GM21367 (cell line): ENCODE measurements around the gene MS4A15.
"Not testable (repeated sequence)": the region's sequence is repeated elsewhere in the genome, so short reads cannot be mapped to it uniquely, and the experiment has no call there.

Experiments
- ATAC-seq: cut with Tn5 transposase; IDR thresholded peaks from one replicate; pipeline ENCODE4 v1.9.1; 2021; ENCODE audit not compliant: unreplicated experiment

MS4A15 gene

DNA sequence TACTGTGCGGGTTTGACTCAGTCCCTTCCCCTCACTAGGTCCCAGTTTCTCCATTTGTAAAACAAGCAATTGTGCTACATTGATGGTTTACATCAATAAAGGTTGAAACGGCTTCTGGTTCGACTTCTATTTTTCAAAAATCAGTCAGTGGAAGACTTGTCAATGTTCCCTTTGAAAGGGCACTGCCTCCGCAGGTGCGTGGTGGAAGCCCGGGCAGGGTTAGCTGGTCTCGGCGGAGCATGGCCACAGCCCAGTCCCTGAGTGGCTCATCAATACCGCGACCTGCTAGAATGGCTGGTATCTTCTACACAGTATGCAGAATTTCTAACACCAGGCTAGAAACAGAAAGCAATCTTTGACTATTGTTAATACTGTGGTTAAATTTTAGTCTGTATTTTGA is 44.5 kb downstream of the MS4A15 start:
- ATAC-seq: no peak

GRCh38 chr11:60803273-60803936 is 46.7 kb downstream of the MS4A15 start:
- ATAC-seq: no peak

- no peak for ATAC-seq
Observed at GRCh38 chr11:60809249-60809648, 52.6 kb downstream of the MS4A15 start.

DNA sequence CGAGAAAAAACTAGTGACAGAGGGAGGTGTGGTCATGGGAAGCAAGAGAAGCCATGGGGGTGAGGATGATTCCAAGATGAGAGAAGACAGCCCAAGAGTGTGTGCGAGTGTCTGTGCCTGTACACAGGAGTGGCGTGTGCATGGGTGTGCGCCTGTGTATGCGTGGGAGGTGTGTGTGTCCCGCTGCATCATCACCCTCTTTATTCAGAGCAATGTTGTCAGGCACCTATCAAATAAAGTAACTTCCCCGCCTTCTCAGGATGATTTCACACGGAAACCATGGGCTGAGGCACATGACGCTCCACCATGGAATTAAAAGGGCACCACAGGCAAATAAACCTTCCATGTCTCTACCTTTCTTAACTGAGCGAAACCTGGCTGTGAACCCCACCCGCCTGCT is 53.0 kb downstream of the MS4A15 start:
- no peak for ATAC-seq

GRCh38 chr11:60810151-60810550 is 53.5 kb downstream of the MS4A15 start:
- ATAC-seq: no peak

DNA sequence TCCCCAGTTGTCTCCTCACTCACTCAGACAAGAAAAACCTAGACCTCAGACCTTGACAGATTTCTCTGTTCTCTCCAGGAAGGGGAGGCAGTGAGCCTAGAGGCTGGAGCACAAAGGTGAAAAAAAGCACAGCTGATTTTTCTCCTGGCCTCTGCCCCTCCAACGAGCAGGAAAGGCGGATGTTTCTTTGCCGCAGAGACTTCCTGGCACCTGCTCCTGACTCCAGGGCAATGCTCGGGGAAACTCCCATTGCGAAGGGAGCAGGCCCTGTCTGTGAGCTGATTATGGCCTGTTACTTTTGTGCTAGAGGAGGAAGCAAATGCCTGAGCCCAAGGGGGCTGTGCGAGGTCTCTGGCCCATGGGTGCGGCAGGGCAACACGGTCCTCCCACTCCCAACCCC is 53.9 kb downstream of the MS4A15 start:
- ATAC-seq: no peak

DNA sequence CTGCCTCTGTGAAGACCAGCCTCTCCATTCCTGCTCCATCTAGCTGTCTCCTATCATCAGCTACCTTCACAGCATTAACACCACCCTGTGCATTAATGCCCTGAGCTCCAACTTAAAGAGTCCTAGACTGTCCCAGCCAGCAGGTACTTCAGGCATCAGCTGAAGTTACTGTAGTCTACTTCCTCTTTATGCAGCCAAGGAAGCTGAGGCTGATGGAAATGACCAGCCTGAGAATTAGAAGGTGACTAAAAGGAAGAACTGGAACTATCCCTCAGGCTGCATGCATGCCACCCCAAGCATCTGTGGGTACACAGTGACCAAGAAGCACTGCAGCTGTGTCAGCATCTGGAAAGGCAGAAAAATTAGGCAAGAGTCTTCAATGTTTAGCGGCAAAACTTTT is 56.7 kb downstream of the MS4A15 start:
- no peak for ATAC-seq

DNA sequence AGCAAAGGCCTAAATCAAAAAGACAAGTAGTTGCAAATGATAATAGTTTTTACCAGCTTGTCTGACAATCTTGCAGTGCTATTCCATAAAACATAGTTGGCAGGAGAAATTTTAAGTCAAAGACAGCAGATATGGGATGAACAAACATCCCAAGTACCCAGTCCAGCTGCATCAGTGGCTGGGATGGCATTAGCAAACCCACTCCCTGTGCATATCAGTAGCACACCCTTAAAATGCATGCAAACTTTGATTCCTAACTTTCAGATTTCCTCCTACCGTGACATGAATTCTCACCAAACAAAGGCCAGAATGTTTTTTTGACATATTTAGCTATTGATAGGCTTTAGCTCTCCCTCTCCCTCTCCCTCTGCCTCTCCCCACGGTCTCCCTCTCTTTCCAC is 57.4 kb downstream of the MS4A15 start:
- no peak for ATAC-seq

DNA sequence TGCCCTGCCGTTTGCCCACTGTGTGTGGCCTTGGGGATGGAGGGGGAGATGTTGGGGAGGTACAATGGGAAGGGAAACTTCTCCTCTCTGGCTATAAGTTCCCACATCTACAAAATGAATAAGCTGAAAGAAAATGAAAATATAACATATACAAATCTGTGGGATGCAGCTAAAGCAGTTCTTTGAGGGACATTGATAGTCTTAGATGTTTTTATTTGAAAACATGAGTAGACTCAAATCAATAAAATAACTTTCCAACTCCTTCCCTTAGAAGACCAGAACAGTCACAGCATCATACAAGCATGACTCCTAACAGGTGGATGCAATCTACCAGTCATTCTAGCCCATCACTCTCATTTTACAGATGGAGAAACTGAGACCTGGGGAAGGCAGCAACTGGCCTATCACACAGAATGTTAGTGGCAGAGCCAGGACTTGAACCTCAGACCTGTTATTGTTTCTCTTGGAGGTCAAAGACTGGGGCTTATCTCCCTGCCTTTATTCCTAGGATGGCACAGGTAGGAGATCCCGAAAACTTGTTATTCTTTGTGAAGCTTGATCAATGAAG is 60.0 kb downstream of the MS4A15 start:
- no peak for ATAC-seq

DNA sequence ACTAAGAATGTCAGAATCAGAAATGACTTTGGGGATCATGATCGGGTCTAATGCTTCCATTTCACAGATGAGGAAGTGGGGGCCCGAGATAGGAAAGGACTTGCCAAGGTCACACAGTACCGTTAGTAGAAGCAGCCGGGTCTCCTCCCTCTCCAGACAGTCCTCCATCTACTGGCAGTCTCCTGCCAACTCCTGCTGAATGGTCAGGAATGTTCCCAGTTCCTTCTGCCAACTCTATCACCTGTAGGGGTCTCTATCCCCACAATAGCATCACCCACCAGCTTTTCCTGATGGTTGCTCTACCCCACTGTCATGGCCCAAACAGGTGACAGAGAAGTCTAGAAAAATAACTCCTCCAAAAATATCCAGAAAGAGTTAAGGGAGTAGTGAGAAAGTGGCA is 61.4 kb downstream of the MS4A15 start:
- ATAC-seq: no peak

- ATAC-seq: no peak
Observed at GRCh38 chr11:60821827-60822599, 65.3 kb downstream of the MS4A15 start.

DNA sequence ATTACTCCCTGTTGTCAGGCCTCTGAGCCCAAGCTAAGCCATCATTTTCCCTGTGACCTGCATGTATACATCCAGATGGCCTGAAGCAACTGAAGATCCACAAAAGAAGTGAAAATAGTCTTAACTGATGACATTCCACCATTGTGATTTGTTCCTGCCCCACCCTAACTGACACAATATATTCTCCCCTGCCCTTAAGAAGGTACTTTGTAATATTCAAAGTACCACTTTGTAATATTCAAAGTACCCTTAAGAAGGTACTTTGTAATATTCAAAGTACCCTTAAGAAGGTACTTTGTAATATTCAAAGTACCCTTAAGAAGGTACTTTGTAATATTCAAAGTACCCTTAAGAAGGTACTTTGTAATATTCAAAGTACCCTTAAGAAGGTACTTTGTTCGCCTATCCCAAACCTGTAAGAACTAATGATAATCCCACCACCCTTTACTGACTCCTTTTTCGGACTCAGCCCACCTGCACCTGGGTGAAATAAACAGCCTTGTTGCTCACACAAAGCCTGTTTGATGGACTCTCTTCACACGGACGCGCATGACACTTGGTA is 67.2 kb downstream of the MS4A15 start:
- ATAC-seq: not testable (repeated sequence)

- no peak for ATAC-seq
Observed at GRCh38 chr11:60825118-60825517, 68.5 kb downstream of the MS4A15 start.

DNA sequence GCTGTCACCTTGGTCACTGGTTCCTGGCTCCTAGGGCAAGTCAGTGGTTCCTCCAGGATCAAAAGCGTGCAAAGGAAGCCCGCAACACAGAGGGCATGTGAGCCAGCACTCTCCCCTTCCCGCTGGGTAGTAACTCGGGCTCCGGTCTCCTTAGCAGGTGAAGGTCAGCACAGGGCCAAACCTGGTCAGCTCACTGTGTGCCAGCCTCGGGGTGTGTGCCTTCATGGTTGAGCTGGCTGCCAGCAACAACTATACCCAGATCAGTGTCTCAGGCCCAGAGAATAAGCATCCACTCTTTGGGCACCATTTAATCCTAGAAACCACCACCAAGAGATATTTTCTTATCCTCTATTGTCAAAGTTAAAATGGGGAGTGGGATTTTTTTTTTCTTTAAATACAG is 69.1 kb downstream of the MS4A15 start:
- no peak for ATAC-seq
